Fibroblast of lung (primary cell): ENCODE results near the gene KIF3A. TPM values are rescaled to one million over a fixed set of nuclear protein-coding genes. Genes with fewer than 3 reads are reported as not detected.

ENCODE experiments used
- DNase-seq, 2 donors: peaks; one replicate each; pipeline versions ENCODE4 v3.0.0 to v3.0.0-alpha.2; 2010; ENCODE audit warnings: low read depth in 2 of 2
- H2AFZ ChIP-seq: 2 replicates; pipeline ENCODE4 v1.5.1; 2012; ENCODE audit warnings: low read length, control low read depth, inconsistent platforms
- H3K27ac ChIP-seq: 2 replicates; pipeline ENCODE4 v1.5.1; 2011; ENCODE audit warnings: low read length, control low read depth; ENCODE audit not compliant: insufficient read depth
- H3K27me3 ChIP-seq: 2 replicates; pipeline ENCODE4 v1.5.1; 2011; ENCODE audit warnings: mild to moderate bottlenecking, low read length; ENCODE audit not compliant: control insufficient read depth, insufficient read depth
- H3K36me3 ChIP-seq: 2 replicates; pipeline ENCODE4 v1.5.1; 2011; ENCODE audit warnings: low read length; ENCODE audit not compliant: control insufficient read depth, insufficient read depth
- H3K4me1 ChIP-seq: 2 replicates; pipeline ENCODE4 v1.5.1; 2011; ENCODE audit warnings: low read length; ENCODE audit not compliant: control insufficient read depth, insufficient read depth; ENCODE audit errors: extremely low read depth
- H3K4me2 ChIP-seq: 2 replicates; pipeline ENCODE4 v1.5.1; 2011; ENCODE audit warnings: low read length, control low read depth; ENCODE audit not compliant: insufficient read depth; ENCODE audit errors: extremely low read depth
- H3K4me3 ChIP-seq, 4 experiments: fragments of 200-600 bp in 1 of 4; sonication (generic) in 1 of 4; replicated peaks in 1 of 4; 2 replicates each; pipeline ENCODE4 v1.5.1; 2011 to 2016; ENCODE audit warnings: low read length in 4 of 4, low read depth in 3 of 4, mild to moderate bottlenecking in 3 of 4, control low read depth in 2 of 4, inconsistent platforms in 1 of 4, mixed read lengths in 1 of 4; ENCODE audit not compliant: insufficient read depth in 1 of 4; ENCODE audit errors: control extremely low read depth in 1 of 4
- H3K79me2 ChIP-seq: 2 replicates; pipeline ENCODE4 v1.5.1; 2012; ENCODE audit warnings: mild to moderate bottlenecking, low read length, inconsistent platforms; ENCODE audit not compliant: control insufficient read depth, insufficient read depth
- H3K9ac ChIP-seq: 2 replicates; pipeline ENCODE4 v1.5.1; 2011; ENCODE audit warnings: mild to moderate bottlenecking, low read length, control low read depth; ENCODE audit not compliant: insufficient read depth
- H3K9me3 ChIP-seq: 2 replicates; pipeline ENCODE4 v1.5.1; 2012; ENCODE audit warnings: low read depth, low read length; ENCODE audit not compliant: control insufficient read depth, insufficient read depth
- H4K20me1 ChIP-seq: 2 replicates; pipeline ENCODE4 v1.5.1; 2011; ENCODE audit warnings: low read length; ENCODE audit not compliant: control insufficient read depth, insufficient read depth; ENCODE audit errors: extremely low read depth
- CTCF ChIP-seq, 2 donors: IDR thresholded peaks in 1 of 2; conservative IDR thresholded peaks in 1 of 2; 1 replicate in 1 of 2; 2 replicates in 1 of 2; pipeline ENCODE4 v1.5.1; 2011 to 2012; ENCODE audit warnings: low read length in 2 of 2, control low read depth in 1 of 2, inconsistent platforms in 1 of 2, low read depth in 1 of 2, mild to moderate bottlenecking in 1 of 2
- EZH2 ChIP-seq: IDR thresholded peaks from 2 replicates; pipeline ENCODE4 v1.5.1; 2012; ENCODE audit warnings: low read length, control low read depth, mild to moderate bottlenecking; ENCODE audit errors: missing control alignments
- polyA plus RNA-seq, 2 donors: library from polyadenylated mRNA; depleted of rRNA in 1 of 2; stranded (reverse) in 1 of 2; unstranded in 1 of 2; fragments of >200 nt; gene quantifications; 2 replicates each; pipeline ENCODE4 v1.2.1, GENCODE V29; 2011 to 2012; ENCODE audit warnings: missing spikeins in 1 of 2
- total RNA-seq: library from RNA; depleted of rRNA; stranded (reverse); fragments of >200 nt; gene quantifications from 2 replicates; pipeline ENCODE4 v1.2.1, GENCODE V29; 2014

KIF3A gene
- total and polyA plus RNA-seq, 2 donors (not counting 1 experiment from before 2014, with no cell fraction given): 8.8 to 11.2 TPM

- no peaks in the 10 kb centered on the region for H3K36me3 ChIP-seq
- peak overlapping the region; percentile 24 for H2AFZ ChIP-seq
- DNase-seq: peak; percentile 31 to 47
- no peaks in the 10 kb centered on the region for H3K27me3 ChIP-seq
- no peaks in the 10 kb centered on the region for H4K20me1 ChIP-seq
- peak overlapping the region; percentile 29 for H3K27ac ChIP-seq
- peak overlapping the region; percentile 69 for H3K9ac ChIP-seq
- peak overlapping the region; percentile 69 to 78 (median 72) for H3K4me3 ChIP-seq
- TF ChIP-seq CTCF (conservative IDR thresholded peaks at IDR 0.05 in 1 of 2, IDR thresholded peaks at IDR 0.05 in 1 of 2; ENCODE audit: low read depth in 1 of 2, low read length in 2 of 2) (no peak), EZH2 (no peak)
- H3K4me2 ChIP-seq: peak overlapping the region; percentile 86
- no peaks in the 10 kb centered on the region for H3K9me3 ChIP-seq
- peaks cover 20% of the 10 kb centered on the region for H3K4me1 ChIP-seq
- H3K79me2 ChIP-seq: peaks cover 37% of the 10 kb centered on the region
Measured at GRCh38 chr5:132776131-132776937, 39.0 kb upstream of the KIF3A start.

GRCh38 chr5:132775476-132775961 lies 38.2 kb upstream of the KIF3A start:
- TF ChIP-seq CTCF (conservative IDR thresholded peaks at IDR 0.05 in 1 of 2, IDR thresholded peaks at IDR 0.05 in 1 of 2; ENCODE audit: low read depth in 1 of 2, low read length in 2 of 2) (no peak), EZH2 (no peak)
- H3K4me3 ChIP-seq: peak overlapping the region; percentile 28 to 78 (median 70)
- H3K4me1 ChIP-seq: peaks cover 23% of the 10 kb centered on the region
- no peaks in the 10 kb centered on the region for H3K36me3 ChIP-seq
- no peaks in the 10 kb centered on the region for H3K27me3 ChIP-seq
- H3K27ac ChIP-seq: no peak overlapping the region
- H3K9me3 ChIP-seq: no peaks in the 10 kb centered on the region
- DNase-seq: peak in 1 of 2 donors; percentile 44
- no peaks in the 10 kb centered on the region for H4K20me1 ChIP-seq
- H2AFZ ChIP-seq: no peak overlapping the region
- no peak overlapping the region for H3K9ac ChIP-seq
- H3K79me2 ChIP-seq: peaks cover 44% of the 10 kb centered on the region
- peak overlapping the region; percentile 86 for H3K4me2 ChIP-seq

- H4K20me1 ChIP-seq: no peaks in the 10 kb centered on the region
- DNase-seq: no peak
- no peaks in the 10 kb centered on the region for H3K27me3 ChIP-seq
- H3K79me2 ChIP-seq: peaks cover 46% of the 10 kb centered on the region
- peak overlapping the region; percentile 86 for H3K4me2 ChIP-seq
- H3K36me3 ChIP-seq: no peaks in the 10 kb centered on the region
- H3K9me3 ChIP-seq: no peaks in the 10 kb centered on the region
- peaks cover 23% of the 10 kb centered on the region for H3K4me1 ChIP-seq
- no peak overlapping the region for H2AFZ ChIP-seq
- H3K27ac ChIP-seq: no peak overlapping the region
- no peak overlapping the region for H3K9ac ChIP-seq
- peak overlapping the region in 1 of 4 experiments; percentile 78 for H3K4me3 ChIP-seq
- TF ChIP-seq EZH2: no peak
- no peak for TF ChIP-seq CTCF (conservative IDR thresholded peaks at IDR 0.05 in 1 of 2, IDR thresholded peaks at IDR 0.05 in 1 of 2; ENCODE audit: low read depth in 1 of 2, low read length in 2 of 2)
Measured at GRCh38 chr5:132774896-132775295, 37.5 kb upstream of the KIF3A start.
